K562 (cell line): ENCODE measurements around the gene HOXC5. TPM values are rescaled to one million over a fixed set of nuclear protein-coding genes. Genes with fewer than 3 reads are reported as not detected.
A peak's percentile ranks its signal among the peaks of the same experiment; 100 is the strongest.

ENCODE experiments used
- CHD1 ChIP-seq: fragments of 200-600 bp; sonication (generic); IDR thresholded peaks from one replicate; pipeline ENCODE4 v1.6.1; 2012; ENCODE audit warnings: mild to moderate bottlenecking, moderate library complexity, low read length, inconsistent platforms
- EWSR1 ChIP-seq: fragments of 450-650 bp; IDR thresholded peaks from 2 replicates; pipeline ENCODE4 v1.6.1; 2018; ENCODE audit warnings: borderline replicate concordance, mild to moderate bottlenecking, low read depth, moderate library complexity; ENCODE audit not compliant: partially characterized antibody
- JUNB ChIP-seq: fragments of 450-650 bp; formaldehyde crosslinking; conservative IDR thresholded peaks from 2 replicates; pipeline ENCODE4 v1.4.0; 2020; ENCODE audit warnings: mild to moderate bottlenecking
- MAZ ChIP-seq, 2 experiments: fragments of 450-650 bp in 1 of 2; sonication (generic) in 1 of 2; formaldehyde crosslinking; IDR thresholded peaks in 1 of 2; conservative IDR thresholded peaks in 1 of 2; 2 replicates each; pipeline versions ENCODE4 v1.4.0 to v1.5.0; 2020; ENCODE audit warnings: mild to moderate bottlenecking in 1 of 2, missing genetic modification reagents in 1 of 2
- MCM3 ChIP-seq: fragments of 450-650 bp; IDR thresholded peaks from 2 replicates; pipeline ENCODE4 v1.6.1; 2016
- STAG1 ChIP-seq: sonication (generic); formaldehyde crosslinking; IDR thresholded peaks from 2 replicates; pipeline ENCODE4 v1.5.0; 2020; ENCODE audit warnings: missing genetic modification reagents, borderline replicate concordance
- TGIF2 ChIP-seq: sonication (generic); formaldehyde crosslinking; IDR thresholded peaks from 2 replicates; pipeline ENCODE4 v1.8.1; 2022; ENCODE audit warnings: mild to moderate bottlenecking, missing genetic modification reagents, moderate library complexity
- ZEB2 ChIP-seq: fragments of 450-650 bp; IDR thresholded peaks from 2 replicates; pipeline ENCODE4 v1.6.1; 2016
- ZFP1 ChIP-seq: fragments of 450-650 bp; formaldehyde crosslinking; IDR thresholded peaks from 2 replicates; pipeline ENCODE4 v1.4.0; 2020; ENCODE audit warnings: mild to moderate bottlenecking, mixed read lengths
- ZNF282 ChIP-seq: sonication (generic); formaldehyde crosslinking; IDR thresholded peaks from 2 replicates; pipeline ENCODE4 v1.8.1; 2023; ENCODE audit warnings: missing genetic modification reagents
- ZNF347 ChIP-seq: fragments of 450-650 bp; formaldehyde crosslinking; IDR thresholded peaks from 2 replicates; pipeline ENCODE4 v1.4.0; 2020; ENCODE audit warnings: low read depth, mild to moderate bottlenecking, moderate library complexity
- ZNF766 ChIP-seq: fragments of 200-800 bp; sonication (Bioruptor generic); conservative IDR thresholded peaks from 2 replicates; pipeline ENCODE4 v1.6.1; 2016; ENCODE audit warnings: missing genetic modification characterization, missing compliant biosample characterization
- polyA plus RNA-seq, 8 experiments: library from polyadenylated mRNA; depleted of rRNA in 4 of 8; stranded (reverse) in 5 of 8; unstranded in 3 of 8; fragments of >200 nt; fragmentation: Nextera tagmentation in 2 of 8; fragmentation: Illumina TruSeq in 1 of 8; extraction: Ambion mirVana in 2 of 8; extraction: Trizol in 1 of 8; gene quantifications; 2 replicates each; pipeline versions ENCODE4 v1.2.1 to v1.2.3, GENCODE V29; 2011 to 2014; ENCODE audit warnings: inconsistent platforms in 1 of 8, missing spikeins in 1 of 8
- total RNA-seq, 7 experiments: library from RNA; depleted of rRNA in 6 of 7; stranded (reverse); fragments of >200 nt in 6 of 7; fragmentation: Illumina TruSeq in 2 of 7; extraction: Trizol in 2 of 7; gene quantifications; 2 replicates each; pipeline versions ENCODE4 v1.2.1 to v1.2.3, GENCODE V29; 2011 to 2021; ENCODE audit warnings: low replicate concordance in 1 of 7
- TF ChIP-seq, protein P1 (sequence below): sonication (generic); formaldehyde crosslinking; IDR thresholded peaks from 2 replicates; pipeline ENCODE4 v1.8.0; 2022; ENCODE audit warnings: missing genetic modification reagents, mild to moderate bottlenecking, moderate library complexity, borderline replicate concordance
- TF ChIP-seq, protein P2 (sequence below): fragments of 250-450 bp; sonication (Bioruptor Pico); IDR thresholded peaks from 2 replicates; pipeline ENCODE4 v1.4.0; 2020; ENCODE audit warnings: mild to moderate bottlenecking, moderate library complexity, borderline replicate concordance
- TF ChIP-seq, protein P3 (sequence below): fragments of 450-650 bp; formaldehyde crosslinking; conservative IDR thresholded peaks from 2 replicates; pipeline ENCODE4 v1.4.0; 2022; ENCODE audit warnings: mild to moderate bottlenecking, missing genetic modification characterization
- TF ChIP-seq, protein P4 (sequence below), 3 experiments: fragments of 200-800 bp in 1 of 3; fragments of 250-450 bp in 1 of 3; fragments of 450-650 bp in 1 of 3; sonication (Bioruptor Pico) in 1 of 3; sonication (Bioruptor generic) in 1 of 3; formaldehyde crosslinking in 1 of 3; IDR thresholded peaks; 2 replicates each; pipeline versions ENCODE4 v1.6.1 to v1.8.0; 2016 to 2022; ENCODE audit warnings: mild to moderate bottlenecking in 2 of 3, missing genetic modification characterization in 2 of 3, missing compliant biosample characterization in 1 of 3, moderate library complexity in 1 of 3

HOXC5 gene
- total and polyA plus RNA-seq, 9 of the 15 experiments (the other 6 are each of a cell fraction or from before 2014, with no cell fraction given), result 0.10 to 0.44 (median 0.18) TPM; not detected in 4

DNA sequence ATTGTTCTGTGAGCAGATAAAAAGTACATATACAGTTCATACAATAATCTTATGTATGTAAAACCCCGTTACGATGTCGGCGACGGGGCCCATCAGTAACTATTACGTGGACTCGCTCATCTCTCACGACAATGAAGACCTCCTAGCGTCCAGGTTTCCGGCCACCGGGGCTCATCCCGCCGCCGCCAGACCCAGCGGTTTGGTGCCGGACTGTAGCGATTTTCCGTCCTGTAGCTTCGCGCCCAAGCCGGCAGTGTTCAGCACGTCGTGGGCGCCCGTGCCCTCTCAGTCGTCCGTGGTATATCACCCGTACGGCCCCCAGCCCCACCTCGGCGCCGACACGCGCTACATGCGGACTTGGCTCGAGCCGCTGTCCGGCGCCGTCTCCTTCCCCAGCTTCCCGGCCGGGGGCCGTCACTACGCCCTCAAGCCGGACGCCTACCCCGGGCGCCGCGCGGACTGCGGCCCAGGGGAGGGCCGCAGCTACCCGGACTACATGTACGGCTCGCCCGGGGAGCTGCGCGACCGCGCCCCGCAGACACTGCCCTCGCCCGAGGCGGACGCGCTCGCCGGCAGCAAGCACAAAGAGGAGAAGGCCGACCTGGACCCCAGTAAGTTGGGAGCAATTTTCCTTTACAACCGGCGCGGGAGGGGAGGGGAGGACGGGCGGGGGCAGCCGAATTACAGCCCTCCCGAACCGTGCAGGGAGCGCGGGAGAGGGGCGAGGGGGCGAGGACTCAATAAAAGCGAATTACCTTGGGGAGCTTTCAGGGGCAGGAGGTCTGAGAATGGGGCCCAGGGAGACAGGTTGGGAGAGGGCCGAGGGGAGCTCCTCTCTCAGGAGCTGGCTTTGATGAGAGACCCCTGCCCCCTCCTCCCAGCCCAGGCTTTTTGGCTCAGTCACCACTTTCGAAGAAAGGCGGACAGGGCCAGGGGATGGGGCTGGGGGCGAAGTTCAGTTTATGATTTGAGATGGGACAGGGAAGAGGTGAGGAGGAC is 32.4 kb upstream of the HOXC5 start, which contains the start of gene HOXC9 (continued):
- TF ChIP-seq EWSR1 (no peak), ZFP1 (CRISPR knock-in tag) (no peak), TGIF2 (CRISPR knock-in tag) (0 out of 2 replicates have a peak, but pooled peaks have one; percentile 68), MAZ (CRISPR knock-in tag; conservative IDR thresholded peaks at IDR 0.05 in 1 of 2, IDR thresholded peaks at IDR 0.05 in 1 of 2) (peak; percentile 60 to 61; a peak in 3 of 4 replicates), STAG1 (CRISPR knock-in tag) (no peak), ZNF282 (CRISPR knock-in tag) (no peak), JUNB (CRISPR knock-in tag) (no peak), CHD1 (peak; percentile 95), MCM3 (no peak), ZEB2 (no peak), ZNF766 (no peak), ZNF347 (CRISPR knock-in tag) (no peak)
- TF ChIP-seq, protein P1, sequence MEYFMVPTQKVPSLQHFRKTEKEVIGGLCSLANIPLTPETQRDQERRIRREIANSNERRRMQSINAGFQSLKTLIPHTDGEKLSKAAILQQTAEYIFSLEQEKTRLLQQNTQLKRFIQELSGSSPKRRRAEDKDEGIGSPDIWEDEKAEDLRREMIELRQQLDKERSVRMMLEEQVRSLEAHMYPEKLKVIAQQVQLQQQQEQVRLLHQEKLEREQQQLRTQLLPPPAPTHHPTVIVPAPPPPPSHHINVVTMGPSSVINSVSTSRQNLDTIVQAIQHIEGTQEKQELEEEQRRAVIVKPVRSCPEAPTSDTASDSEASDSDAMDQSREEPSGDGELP (CRISPR knock-in tag), result no peak; the same call in none of the 2 replicates
- TF ChIP-seq, protein P2, sequence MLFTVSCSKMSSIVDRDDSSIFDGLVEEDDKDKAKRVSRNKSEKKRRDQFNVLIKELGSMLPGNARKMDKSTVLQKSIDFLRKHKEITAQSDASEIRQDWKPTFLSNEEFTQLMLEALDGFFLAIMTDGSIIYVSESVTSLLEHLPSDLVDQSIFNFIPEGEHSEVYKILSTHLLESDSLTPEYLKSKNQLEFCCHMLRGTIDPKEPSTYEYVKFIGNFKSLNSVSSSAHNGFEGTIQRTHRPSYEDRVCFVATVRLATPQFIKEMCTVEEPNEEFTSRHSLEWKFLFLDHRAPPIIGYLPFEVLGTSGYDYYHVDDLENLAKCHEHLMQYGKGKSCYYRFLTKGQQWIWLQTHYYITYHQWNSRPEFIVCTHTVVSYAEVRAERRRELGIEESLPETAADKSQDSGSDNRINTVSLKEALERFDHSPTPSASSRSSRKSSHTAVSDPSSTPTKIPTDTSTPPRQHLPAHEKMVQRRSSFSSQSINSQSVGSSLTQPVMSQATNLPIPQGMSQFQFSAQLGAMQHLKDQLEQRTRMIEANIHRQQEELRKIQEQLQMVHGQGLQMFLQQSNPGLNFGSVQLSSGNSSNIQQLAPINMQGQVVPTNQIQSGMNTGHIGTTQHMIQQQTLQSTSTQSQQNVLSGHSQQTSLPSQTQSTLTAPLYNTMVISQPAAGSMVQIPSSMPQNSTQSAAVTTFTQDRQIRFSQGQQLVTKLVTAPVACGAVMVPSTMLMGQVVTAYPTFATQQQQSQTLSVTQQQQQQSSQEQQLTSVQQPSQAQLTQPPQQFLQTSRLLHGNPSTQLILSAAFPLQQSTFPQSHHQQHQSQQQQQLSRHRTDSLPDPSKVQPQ (CRISPR knock-in tag), result no peak
- TF ChIP-seq, protein P3, sequence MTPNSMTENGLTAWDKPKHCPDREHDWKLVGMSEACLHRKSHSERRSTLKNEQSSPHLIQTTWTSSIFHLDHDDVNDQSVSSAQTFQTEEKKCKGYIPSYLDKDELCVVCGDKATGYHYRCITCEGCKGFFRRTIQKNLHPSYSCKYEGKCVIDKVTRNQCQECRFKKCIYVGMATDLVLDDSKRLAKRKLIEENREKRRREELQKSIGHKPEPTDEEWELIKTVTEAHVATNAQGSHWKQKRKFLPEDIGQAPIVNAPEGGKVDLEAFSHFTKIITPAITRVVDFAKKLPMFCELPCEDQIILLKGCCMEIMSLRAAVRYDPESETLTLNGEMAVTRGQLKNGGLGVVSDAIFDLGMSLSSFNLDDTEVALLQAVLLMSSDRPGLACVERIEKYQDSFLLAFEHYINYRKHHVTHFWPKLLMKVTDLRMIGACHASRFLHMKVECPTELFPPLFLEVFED, result no peak
- TF ChIP-seq, protein P4, sequence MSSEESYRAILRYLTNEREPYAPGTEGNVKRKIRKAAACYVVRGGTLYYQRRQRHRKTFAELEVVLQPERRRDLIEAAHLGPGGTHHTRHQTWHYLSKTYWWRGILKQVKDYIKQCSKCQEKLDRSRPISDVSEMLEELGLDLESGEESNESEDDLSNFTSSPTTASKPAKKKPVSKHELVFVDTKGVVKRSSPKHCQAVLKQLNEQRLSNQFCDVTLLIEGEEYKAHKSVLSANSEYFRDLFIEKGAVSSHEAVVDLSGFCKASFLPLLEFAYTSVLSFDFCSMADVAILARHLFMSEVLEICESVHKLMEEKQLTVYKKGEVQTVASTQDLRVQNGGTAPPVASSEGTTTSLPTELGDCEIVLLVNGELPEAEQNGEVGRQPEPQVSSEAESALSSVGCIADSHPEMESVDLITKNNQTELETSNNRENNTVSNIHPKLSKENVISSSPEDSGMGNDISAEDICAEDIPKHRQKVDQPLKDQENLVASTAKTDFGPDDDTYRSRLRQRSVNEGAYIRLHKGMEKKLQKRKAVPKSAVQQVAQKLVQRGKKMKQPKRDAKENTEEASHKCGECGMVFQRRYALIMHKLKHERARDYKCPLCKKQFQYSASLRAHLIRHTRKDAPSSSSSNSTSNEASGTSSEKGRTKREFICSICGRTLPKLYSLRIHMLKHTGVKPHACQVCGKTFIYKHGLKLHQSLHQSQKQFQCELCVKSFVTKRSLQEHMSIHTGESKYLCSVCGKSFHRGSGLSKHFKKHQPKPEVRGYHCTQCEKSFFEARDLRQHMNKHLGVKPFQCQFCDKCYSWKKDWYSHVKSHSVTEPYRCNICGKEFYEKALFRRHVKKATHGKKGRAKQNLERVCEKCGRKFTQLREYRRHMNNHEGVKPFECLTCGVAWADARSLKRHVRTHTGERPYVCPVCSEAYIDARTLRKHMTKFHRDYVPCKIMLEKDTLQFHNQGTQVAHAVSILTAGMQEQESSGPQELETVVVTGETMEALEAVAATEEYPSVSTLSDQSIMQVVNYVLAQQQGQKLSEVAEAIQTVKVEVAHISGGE (CRISPR knock-in tag; IDR thresholded peaks at IDR 0.05), result peak in 1 of 3 experiments; percentile 72; a peak in 3 of 6 replicates
